NCI-H460 (cell line): ENCODE data around the gene CHD5. TPM values are rescaled to one million over a fixed set of nuclear protein-coding genes. Genes with fewer than 3 reads are reported as not detected.

ENCODE experiments used
- DNase-seq: peaks from one replicate; pipeline ENCODE4 v3.0.0-alpha.2; 2016; ENCODE audit warnings: low read depth; ENCODE audit errors: extremely low read depth
- total RNA-seq: library from RNA; depleted of rRNA; stranded (reverse); fragments of >200 nt; shearing (Covaris generic); gene quantifications from 2 replicates; pipeline ENCODE4 v1.2.3, GENCODE V29; 2014

CHD5 gene
- total RNA-seq, 1 experiment from 2014 or later = 0.30 TPM

GRCh38 chr1:6162341-6162740, 17.8 kb downstream of the CHD5 start:
- DNase-seq = no peak

- no peak for DNase-seq
Measured at GRCh38 chr1:6158181-6158580, 21.9 kb downstream of the CHD5 start.

GRCh38 chr1:6157528-6158174, 22.5 kb downstream of the CHD5 start:
- DNase-seq = peak; percentile 29

- DNase-seq = no peak
Measured at GRCh38 chr1:6157132-6157527, 23.0 kb downstream of the CHD5 start.

GRCh38 chr1:6154525-6155319, 25.4 kb downstream of the CHD5 start:
- no peak for DNase-seq

- no peak for DNase-seq
Measured at GRCh38 chr1:6152882-6153281, 27.2 kb downstream of the CHD5 start.

GRCh38 chr1:6152181-6152580, 27.9 kb downstream of the CHD5 start:
- no peak for DNase-seq

GRCh38 chr1:6151291-6151822, 28.8 kb downstream of the CHD5 start:
- no peak for DNase-seq

GRCh38 chr1:6150006-6150938, 29.8 kb downstream of the CHD5 start:
- DNase-seq = no peak

GRCh38 chr1:6149597-6149996, 30.5 kb downstream of the CHD5 start:
- DNase-seq = no peak

GRCh38 chr1:6148497-6149241, 31.5 kb downstream of the CHD5 start:
- peak; percentile 36 for DNase-seq

- no peak for DNase-seq
Measured at GRCh38 chr1:6145864-6146410, 34.2 kb downstream of the CHD5 start.

GRCh38 chr1:6145396-6145750, 34.7 kb downstream of the CHD5 start:
- DNase-seq = no peak

GRCh38 chr1:6144647-6145395, 35.3 kb downstream of the CHD5 start:
- no peak for DNase-seq

GRCh38 chr1:6144175-6144574, 35.9 kb downstream of the CHD5 start:
- no peak for DNase-seq

- DNase-seq = no peak
Measured at GRCh38 chr1:6143395-6143794, 36.7 kb downstream of the CHD5 start.

GRCh38 chr1:6142734-6143133, 37.4 kb downstream of the CHD5 start:
- no peak for DNase-seq

GRCh38 chr1:6142036-6142621, 38.0 kb downstream of the CHD5 start:
- no peak for DNase-seq

GRCh38 chr1:6141592-6141991, 38.5 kb downstream of the CHD5 start:
- no peak for DNase-seq
